Common myeloid progenitor, CD34-positive (primary cell): ENCODE results near the gene CIC.
A peak's percentile ranks its signal among the peaks of the same experiment; 100 is the strongest.

Source experiments
- CTCF ChIA-PET: fragments of 350-600 bp; sonication (Branson Sonifier 250); formaldehyde crosslinking; loops from one replicate; lab custom pipeline; 2021; ENCODE audit warnings: antibody characterized with exemption; lab: Charles Lee
- POLR2A ChIA-PET: fragments of 350-600 bp; sonication (Branson Sonifier 250); formaldehyde crosslinking; loops from one replicate; lab custom pipeline; 2021; ENCODE audit warnings: antibody characterized with exemption; lab: Charles Lee
- DNase-seq, 3 donors: peaks; one replicate each; pipeline versions ENCODE4 v3.0.0 to v3.0.0-alpha.2; 2013
- H3K27ac ChIP-seq, 2 experiments: 1 replicate in 1 of 2; 2 replicates in 1 of 2; pipeline ENCODE4 v1.7.0; 2013; ENCODE audit warnings: inconsistent platforms in 2 of 2, low read length in 2 of 2, mild to moderate bottlenecking in 2 of 2, low read depth in 1 of 2, moderate library complexity in 1 of 2; ENCODE audit not compliant: severe bottlenecking in 2 of 2, insufficient read depth in 1 of 2, poor library complexity in 1 of 2
- H3K27me3 ChIP-seq, 5 experiments: replicated peaks in 2 of 5; 1 replicate in 3 of 5; 2 replicates in 2 of 5; pipeline versions ENCODE4 v1.6.1 to v1.7.0; 2013; ENCODE audit warnings: low read length in 4 of 5, mild to moderate bottlenecking in 2 of 5, moderate library complexity in 2 of 5, inconsistent platforms in 1 of 5; ENCODE audit not compliant: insufficient read depth in 5 of 5, control insufficient read depth in 4 of 5
- H3K36me3 ChIP-seq, 4 experiments: 1 replicate in 2 of 4; 2 replicates in 2 of 4; pipeline versions ENCODE4 v1.6.1 to v1.7.0; 2013; ENCODE audit warnings: low read length in 3 of 4, control low read depth in 1 of 4, mild to moderate bottlenecking in 1 of 4; ENCODE audit not compliant: control insufficient read depth in 4 of 4, insufficient read depth in 4 of 4
- H3K4me1 ChIP-seq, 4 experiments: 1 replicate in 3 of 4; 2 replicates in 1 of 4; pipeline versions ENCODE4 v1.6.1 to v1.7.1; 2013; ENCODE audit warnings: low read length in 3 of 4, mild to moderate bottlenecking in 3 of 4, control low read depth in 1 of 4, inconsistent platforms in 1 of 4, moderate library complexity in 1 of 4; ENCODE audit not compliant: control insufficient read depth in 4 of 4, insufficient read depth in 4 of 4; ENCODE audit errors: control extremely low read depth in 1 of 4
- H3K4me3 ChIP-seq, 7 experiments: 1 replicate in 4 of 7; 2 replicates in 3 of 7; pipeline versions ENCODE4 v1.5.1 to v1.7.0; 2013; ENCODE audit warnings: mild to moderate bottlenecking in 7 of 7, low read length in 6 of 7, moderate library complexity in 6 of 7, inconsistent platforms in 2 of 7, low read depth in 2 of 7, control low read depth in 1 of 7; ENCODE audit not compliant: insufficient read depth in 4 of 7, control insufficient read depth in 1 of 7; ENCODE audit errors: extremely low read depth in 1 of 7
- H3K9me3 ChIP-seq, 5 experiments: 1 replicate in 4 of 5; 2 replicates in 1 of 5; pipeline versions ENCODE4 v1.6.1 to v1.7.1; 2013; ENCODE audit warnings: low read length in 4 of 5, mild to moderate bottlenecking in 2 of 5, inconsistent platforms in 1 of 5, low read depth in 1 of 5, moderate library complexity in 1 of 5; ENCODE audit not compliant: control insufficient read depth in 4 of 5, insufficient read depth in 2 of 5; ENCODE audit errors: control extremely low read depth in 1 of 5
- WGBS: methylation state at CpG from one replicate; pipeline ENCODE4 v1.1.5; 2013; ENCODE audit not compliant: insufficient coverage; 5-methylcytosine and 5-hydroxymethylcytosine counted together

The CIC gene

GRCh38 chr19:42247640-42248199, 21.3 kb upstream of the CIC start:
- H3K4me3 ChIP-seq, result no peak overlapping the region
- H3K27me3 ChIP-seq, result no peaks in the 10 kb centered on the region
- H3K9me3 ChIP-seq, result no peaks in the 10 kb centered on the region
- ChIA-PET POLR2A (interaction anchor here (3.9 kb wide), 1 partner anchor 33 kb away, joined by 21 read pairs; no protein-coding TSS in a partner anchor), CTCF (interaction anchor here (1.4 to 12.3 kb wide), 5 partner anchors 23 to 139 kb away, joined by 4 to 159 read pairs (median 7); no protein-coding TSS in a partner anchor)
- H3K36me3 ChIP-seq, result peaks cover 0 to 34% (median 11%) of the 10 kb centered on the region in 4 experiments
- H3K4me1 ChIP-seq, result peaks cover 0 to 57% (median 49%) of the 10 kb centered on the region in 4 experiments
- H3K27ac ChIP-seq, result no peak overlapping the region
- no peak for DNase-seq
- 100% methylated on average over 1 of the region's 6 CpGs for whole genome bisulfite sequencing

- no peak for DNase-seq
- ChIA-PET POLR2A (interaction anchor here (1.5 kb wide), 1 partner anchor 31 kb away, joined by 3 read pairs; no protein-coding TSS in a partner anchor), CTCF (interaction anchor here (0.8 to 12.3 kb wide), 2 partner anchors 31 to 47 kb away, joined by 3 to 159 read pairs; no protein-coding TSS in a partner anchor)
- H3K27me3 ChIP-seq, result no peaks in the 10 kb centered on the region
- H3K36me3 ChIP-seq, result peaks cover 0 to 34% (median 11%) of the 10 kb centered on the region in 4 experiments
- no peak overlapping the region for H3K27ac ChIP-seq
- H3K4me1 ChIP-seq, result peaks cover 0 to 58% (median 52%) of the 10 kb centered on the region in 4 experiments
- no peak overlapping the region for H3K4me3 ChIP-seq
- no peaks in the 10 kb centered on the region for H3K9me3 ChIP-seq
- WGBS, result 95% methylated on average over 35 of the region's 41 CpGs
These were observed 20.5 kb upstream of the CIC start for GRCh38 chr19:42248270-42249148.

GRCh38 chr19:42249149-42249750, 19.8 kb upstream of the CIC start:
- Histone ChIP-seq H3K27ac (peak overlapping the region in 1 of 2 experiments; percentile 43), H3K36me3 (peaks cover 0 to 34% (median 11%) of the 10 kb centered on the region in 4 experiments), H3K4me1 (peaks cover 0 to 51% (median 44%) of the 10 kb centered on the region in 4 experiments), H3K4me3 (no peak overlapping the region), H3K27me3 (no peaks in the 10 kb centered on the region), H3K9me3 (no peaks in the 10 kb centered on the region)
- POLR2A ChIA-PET, result interaction anchor here (1.5 kb wide), 1 partner anchor 30 kb away, joined by 3 read pairs; no protein-coding TSS in a partner anchor
- CTCF ChIA-PET, result interaction anchor here (0.8 to 12.3 kb wide), 5 partner anchors 21 to 137 kb away, joined by 3 to 159 read pairs (median 4); no protein-coding TSS in a partner anchor
- whole genome bisulfite sequencing, result 87% methylated on average over 24 of the region's 36 CpGs
- DNase-seq, result no peak

GRCh38 chr19:42249769-42250168, 19.3 kb upstream of the CIC start:
- no peak for DNase-seq
- POLR2A ChIA-PET, result interaction anchor here (1.5 kb wide), 1 partner anchor 30 kb away, joined by 3 read pairs; no protein-coding TSS in a partner anchor
- H3K27me3 ChIP-seq, result no peaks in the 10 kb centered on the region
- no peak overlapping the region for H3K4me3 ChIP-seq
- peak overlapping the region in 1 of 2 experiments; percentile 43 for H3K27ac ChIP-seq
- peaks cover 0 to 34% (median 11%) of the 10 kb centered on the region in 4 experiments for H3K36me3 ChIP-seq
- WGBS, result 89% methylated on average over 6 of the region's 6 CpGs
- H3K9me3 ChIP-seq, result no peaks in the 10 kb centered on the region
- peaks cover 0 to 51% (median 42%) of the 10 kb centered on the region in 4 experiments for H3K4me1 ChIP-seq
- CTCF ChIA-PET, result interaction anchor here (1.1 to 12.3 kb wide), 4 partner anchors 21 to 137 kb away, joined by 3 to 159 read pairs (median 4); no protein-coding TSS in a partner anchor

- peaks cover 0 to 47% (median 38%) of the 10 kb centered on the region in 4 experiments for H3K4me1 ChIP-seq
- ChIA-PET CTCF (interaction anchor here (1.1 to 12.3 kb wide), 7 partner anchors 11 to 138 kb away, joined by 3 to 159 read pairs (median 4); no protein-coding TSS in a partner anchor), POLR2A (interaction anchor here (1.5 to 2.8 kb wide), 3 partner anchors 20 to 30 kb away, joined by 3 to 12 read pairs (median 10); partner anchors contain the start of gene CIC)
- peak overlapping the region in 1 of 2 experiments; percentile 43 for H3K27ac ChIP-seq
- WGBS, result 74% methylated on average over 13 of the region's 15 CpGs
- DNase-seq, result no peak
- H3K4me3 ChIP-seq, result peak overlapping the region in 3 of 7 experiments; percentile 46 to 84 (median 71)
- H3K9me3 ChIP-seq, result no peaks in the 10 kb centered on the region
- no peaks in the 10 kb centered on the region for H3K27me3 ChIP-seq
- H3K36me3 ChIP-seq, result peaks cover 0 to 34% (median 11%) of the 10 kb centered on the region in 4 experiments
These were observed 18.8 kb upstream of the CIC start for GRCh38 chr19:42250183-42250665.
